Urothelium cell line (cell line): Measurements from ENCODE around the gene CCDC190.
"Not testable (repeated sequence)": the region's sequence is repeated elsewhere in the genome, so short reads cannot be mapped to it uniquely, and the experiment has no call there.

ENCODE experiments used
- DNase-seq: peaks from one replicate; pipeline ENCODE4 v3.0.0; 2011; ENCODE audit warnings: low spot score, mixed read lengths
- FAIRE-seq: peaks from 2 replicates; lab custom pipeline; 2011; peaks lifted over from hg19 to GRCh38; lab: Jason Lieb, UNC

Gene CCDC190

GRCh38 chr1:162878000-162878596 lies 17.1 kb upstream of the CCDC190 start:
- DNase-seq: peak; percentile 56
- no peak for FAIRE-seq

DNA sequence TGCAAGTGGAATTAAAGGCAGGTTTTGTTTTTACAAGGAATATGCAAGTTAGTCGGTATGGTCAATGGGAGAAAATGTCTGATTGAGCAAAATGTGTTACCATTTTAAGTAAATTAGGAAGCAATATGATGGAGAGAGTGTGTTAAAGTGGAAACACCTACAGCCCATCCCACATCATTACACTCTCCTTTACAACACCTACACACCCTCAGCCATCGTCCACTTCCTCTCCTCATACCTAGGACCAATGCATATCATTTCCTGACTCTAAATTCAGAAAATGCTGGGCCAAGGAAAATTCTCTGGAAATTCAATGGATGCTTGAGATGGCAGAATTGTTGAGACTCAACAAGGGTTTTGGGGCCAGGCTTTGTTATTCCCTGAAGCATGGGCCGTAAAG lies 16.4 kb upstream of the CCDC190 start:
- FAIRE-seq: no peak
- no peak for DNase-seq

DNA sequence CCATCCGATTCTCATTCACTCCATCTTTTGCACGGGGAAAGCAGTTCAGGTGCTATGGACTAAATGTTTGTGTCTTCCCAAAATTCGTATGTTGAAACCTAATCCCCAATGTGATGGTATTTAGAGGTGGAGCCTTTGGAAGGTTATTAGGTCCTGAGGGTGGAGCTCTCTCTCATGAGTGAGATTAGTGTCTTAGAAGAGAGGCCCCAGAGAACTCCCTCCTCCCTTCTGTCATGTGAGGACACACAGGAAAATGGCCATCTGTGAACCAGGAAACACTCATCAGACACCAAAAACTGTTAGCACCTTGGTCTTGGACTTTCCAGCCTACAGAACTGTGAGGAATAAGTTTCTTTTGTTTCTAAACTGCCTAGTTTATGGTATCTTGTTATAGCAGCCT lies 15.8 kb upstream of the CCDC190 start:
- DNase-seq (no peak), FAIRE-seq (no peak)

- no peak for DNase-seq
- FAIRE-seq: no peak
These were observed 13.0 kb upstream of the CCDC190 start for GRCh38 chr1:162873671-162874666.

DNA sequence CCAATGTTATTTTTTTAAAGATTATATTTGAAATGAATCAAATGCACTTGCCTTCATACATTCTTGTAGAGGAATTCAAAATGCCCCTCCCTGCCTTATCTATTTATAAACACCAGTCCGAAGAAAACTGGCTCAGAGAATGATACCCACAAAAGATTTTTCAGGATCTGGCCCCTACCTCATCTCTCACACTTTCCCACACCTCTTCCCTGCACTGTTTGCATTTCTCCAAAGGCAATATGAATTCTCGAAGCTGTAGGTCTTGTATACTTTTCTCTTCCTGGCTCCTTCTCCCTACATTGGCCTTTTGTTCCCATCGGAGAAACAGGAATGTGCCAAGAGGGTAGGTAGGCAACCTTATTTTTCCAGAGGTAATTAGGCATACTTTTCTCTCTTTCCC lies 12.0 kb upstream of the CCDC190 start:
- DNase-seq (no peak), FAIRE-seq (no peak)

DNA sequence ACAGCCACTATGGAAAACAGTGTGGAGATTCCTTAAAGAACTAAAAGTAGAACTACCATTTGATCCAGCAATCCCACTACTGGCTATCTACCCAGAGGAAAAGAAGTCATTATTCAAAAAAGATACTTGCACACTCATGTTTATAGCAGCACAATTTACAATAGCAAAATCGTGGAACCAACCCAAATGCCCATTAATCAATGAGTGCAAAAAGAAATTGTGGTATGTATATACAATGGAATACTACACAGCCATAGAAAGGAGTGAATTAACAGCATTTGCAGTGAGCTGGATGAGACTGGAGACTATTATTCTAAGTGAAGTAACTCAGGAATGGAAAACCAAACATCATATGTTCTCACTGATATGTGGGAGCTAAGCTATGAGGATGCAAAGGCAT lies 10.4 kb upstream of the CCDC190 start:
- not testable (repeated sequence) for DNase-seq, FAIRE-seq

GRCh38 chr1:162868972-162869371 lies 8.0 kb upstream of the CCDC190 start:
- DNase-seq (no peak), FAIRE-seq (no peak)

DNA sequence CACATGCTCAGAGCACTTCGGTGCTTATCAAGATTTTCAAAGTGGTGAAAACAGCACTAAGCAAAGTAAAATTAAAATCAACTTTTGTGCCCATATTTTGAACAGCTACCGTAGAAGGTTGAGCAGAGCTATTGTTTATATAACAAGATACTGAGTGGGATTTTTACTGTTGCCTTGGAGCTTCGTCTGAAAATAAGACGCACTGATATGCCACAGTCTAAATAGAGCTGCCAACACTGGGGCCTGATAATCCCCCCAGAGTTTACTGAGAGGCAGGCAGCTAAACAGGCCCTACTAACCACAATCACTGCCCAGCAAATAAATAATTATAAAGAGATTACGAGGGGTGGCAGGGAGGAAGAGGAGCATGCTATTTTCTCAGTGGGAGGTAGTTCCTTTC lies 650 bp upstream of the CCDC190 start:
- no peak for FAIRE-seq
- no peak for DNase-seq

DNA sequence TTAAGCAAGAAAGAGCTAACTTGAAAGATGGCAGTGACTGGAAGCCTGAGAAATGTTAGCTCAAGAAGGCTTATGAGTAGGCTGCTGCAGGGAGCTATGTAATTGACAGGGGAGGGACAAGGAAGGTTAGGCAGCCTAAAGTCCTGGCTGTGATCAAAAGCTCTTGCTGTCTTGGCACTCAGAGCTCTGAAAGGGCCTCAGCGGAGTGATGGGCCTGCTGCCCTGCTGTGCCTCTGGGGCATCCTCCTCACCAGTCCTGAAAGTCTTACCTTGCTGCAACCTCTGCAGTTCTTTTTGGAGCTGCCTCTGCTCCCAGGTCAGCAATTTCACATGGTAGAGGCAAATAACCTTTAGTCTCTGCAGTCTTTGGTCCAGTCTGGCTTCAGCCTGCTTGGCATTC lies 1.8 kb downstream of the CCDC190 start:
- DNase-seq (no peak), FAIRE-seq (no peak)

- DNase-seq: no peak
- FAIRE-seq: no peak
These were observed 3.1 kb downstream of the CCDC190 start for GRCh38 chr1:162857850-162858249.

DNA sequence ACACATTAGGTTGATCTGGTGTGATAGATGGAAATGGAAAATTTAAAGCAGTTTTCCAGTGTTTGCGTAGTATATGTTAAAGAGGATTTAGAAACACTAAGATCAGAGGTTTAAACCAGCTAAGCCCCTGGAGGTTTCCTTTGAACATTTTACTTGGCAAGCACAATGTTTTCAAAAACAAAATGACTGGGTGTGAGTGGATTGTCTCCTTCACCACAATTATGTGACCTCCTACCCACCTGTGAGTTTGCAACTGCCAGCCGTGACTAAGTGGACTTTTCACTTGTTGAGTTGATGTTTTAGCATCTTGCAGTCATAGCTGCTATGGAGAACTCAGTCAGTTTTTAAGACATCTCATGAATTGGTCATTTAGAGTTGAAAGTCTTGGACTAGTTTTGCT lies 4.7 kb downstream of the CCDC190 start:
- DNase-seq (peak; percentile 80), FAIRE-seq (no peak)

GRCh38 chr1:162855461-162856150 lies 5.4 kb downstream of the CCDC190 start:
- DNase-seq (no peak), FAIRE-seq (no peak)

- no peak for FAIRE-seq
- DNase-seq: peak; percentile 62
These were observed 6.6 kb downstream of the CCDC190 start for GRCh38 chr1:162854245-162854882.

GRCh38 chr1:162851341-162851740 lies 9.6 kb downstream of the CCDC190 start:
- no peak for FAIRE-seq
- DNase-seq: no peak

DNA sequence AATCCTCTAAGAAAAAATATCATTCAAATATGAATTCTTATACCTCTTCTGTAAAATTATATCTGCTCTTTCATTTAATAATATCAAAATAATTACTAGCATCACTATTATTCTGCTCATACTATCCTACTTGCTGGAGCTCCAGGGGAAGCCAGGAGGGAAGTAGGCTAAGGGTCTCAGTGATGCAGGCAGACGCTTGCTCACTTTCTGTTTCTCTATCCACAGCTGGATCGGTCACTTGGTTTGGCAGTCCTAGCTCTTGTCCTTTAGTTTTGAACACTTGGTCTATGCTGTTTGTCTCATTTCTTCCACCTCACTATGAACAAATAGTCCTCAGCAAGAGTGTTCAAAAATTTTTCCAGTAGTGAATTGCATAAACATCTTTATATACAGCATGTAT lies 11.3 kb downstream of the CCDC190 start:
- FAIRE-seq: no peak
- DNase-seq: no peak

DNA sequence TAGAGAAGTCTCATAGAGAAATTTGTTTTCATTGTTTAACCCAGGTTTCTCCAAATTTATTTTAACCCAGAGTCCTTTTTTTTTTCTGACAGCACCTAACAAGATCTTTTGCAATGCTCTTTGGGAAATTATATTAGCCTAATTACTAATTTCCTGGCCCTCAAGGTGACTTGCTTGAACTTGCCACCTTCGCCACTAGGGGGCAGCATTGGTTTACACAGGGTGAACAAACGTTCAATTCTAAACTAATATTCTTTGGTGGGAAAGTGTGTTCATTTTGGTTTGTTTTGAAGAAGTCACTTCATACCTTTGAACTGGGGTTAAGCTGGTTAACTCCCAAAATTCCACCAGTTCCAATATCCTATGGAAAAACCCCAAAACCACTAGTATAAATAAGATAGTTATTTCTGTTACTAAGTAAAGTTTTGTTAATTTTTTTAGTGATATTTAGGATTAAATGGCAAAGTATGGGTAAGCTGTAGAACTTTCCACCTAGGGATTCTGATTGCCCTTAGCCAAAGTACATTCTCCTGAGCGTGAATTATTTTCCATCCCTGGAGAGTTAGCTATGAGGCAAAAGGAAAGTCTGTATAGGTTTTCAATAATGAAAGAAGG lies 13.0 kb downstream of the CCDC190 start:
- peak; percentile 57 for DNase-seq
- FAIRE-seq: no peak

DNA sequence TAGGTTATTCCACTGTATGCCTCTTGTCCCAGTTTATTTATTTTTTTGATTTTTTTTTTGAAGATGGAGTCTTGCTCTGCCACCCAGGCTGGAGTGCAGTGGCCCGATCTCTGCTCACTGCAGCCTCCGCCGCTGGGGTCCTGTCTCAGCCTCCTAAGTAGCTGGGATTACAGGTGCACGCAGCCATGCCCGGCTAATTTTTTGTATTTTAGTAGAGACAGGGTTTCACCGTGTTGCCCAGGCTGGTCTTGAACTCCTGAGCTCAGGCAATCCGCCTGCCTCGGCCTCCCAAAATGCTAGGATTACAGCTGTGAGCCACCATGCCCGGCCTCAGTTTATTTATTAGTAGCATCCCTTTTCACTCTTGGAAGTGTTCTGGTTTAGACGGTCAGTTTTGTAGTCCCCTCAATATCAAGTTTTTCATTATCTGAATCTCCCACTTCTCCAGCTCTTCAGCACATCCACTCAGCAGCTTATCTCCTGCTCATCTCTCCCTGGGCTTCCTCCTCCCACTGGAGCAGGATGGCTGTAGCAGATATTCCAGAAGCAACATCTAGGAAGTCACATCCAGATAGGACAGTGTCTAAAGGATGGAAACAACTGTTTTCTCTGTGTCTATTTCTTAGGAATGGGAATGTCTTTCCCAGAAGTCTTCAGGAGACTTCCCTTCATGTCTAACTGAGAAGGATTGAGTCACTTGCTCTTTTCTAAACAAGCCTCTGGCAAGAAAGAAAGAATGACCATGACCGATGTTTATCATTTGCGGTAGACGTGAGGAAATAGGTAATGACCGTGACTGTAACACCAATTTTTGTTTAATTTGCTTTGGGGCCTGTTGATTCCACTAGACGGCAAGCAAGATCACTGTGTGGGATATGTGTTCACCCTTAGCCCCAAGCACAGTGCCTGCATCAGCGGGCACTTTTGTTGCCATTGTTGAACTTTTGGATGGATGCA lies 14.4 kb downstream of the CCDC190 start:
- no peak for DNase-seq
- FAIRE-seq: no peak

DNA sequence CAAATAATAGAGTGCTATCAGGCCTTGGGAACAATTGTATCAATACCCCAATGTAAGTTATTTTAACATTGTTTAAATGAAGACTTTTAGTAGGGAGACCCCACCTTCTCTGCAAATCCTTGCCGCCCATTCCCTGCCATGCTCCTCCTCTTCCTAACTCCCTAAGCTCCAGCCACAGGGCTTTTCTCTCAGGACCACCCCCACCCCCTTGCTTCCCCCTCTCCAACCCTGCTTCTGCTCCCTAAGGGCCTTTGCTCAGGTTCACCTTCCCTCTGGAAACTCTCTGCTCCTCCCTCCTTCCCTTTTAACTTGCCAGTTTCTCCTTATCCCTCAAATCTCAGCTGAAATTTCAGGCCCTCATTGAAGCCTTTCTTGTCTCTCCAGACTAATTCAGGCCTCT lies 16.8 kb downstream of the CCDC190 start:
- DNase-seq (no peak), FAIRE-seq (no peak)

- FAIRE-seq (no peak), DNase-seq (no peak)
These were observed 20.6 kb downstream of the CCDC190 start for GRCh38 chr1:162840250-162840839.
